Neural cell (in vitro differentiated cells): ENCODE results near the gene COG1. TPM values are rescaled to one million over a fixed set of nuclear protein-coding genes. Genes with fewer than 3 reads are reported as not detected.
A peak's percentile ranks its signal among the peaks of the same experiment; 100 is the strongest.

Source experiments
- H2AFZ ChIP-seq: fragments of 200-600, 300-800 bp; sonication (generic), shearing (Covaris generic); 2 replicates; pipeline ENCODE4 v1.6.0; 2014; ENCODE audit warnings: low read depth, mild to moderate bottlenecking, antibody characterized with exemption, low read length, moderate library complexity
- H3F3A ChIP-seq: fragments of 200-600 bp; shearing (Covaris generic); 2 replicates; pipeline ENCODE4 v1.6.1; 2016; ENCODE audit warnings: mild to moderate bottlenecking, moderate library complexity, mixed read lengths, antibody characterized with exemption, low read length; ENCODE audit not compliant: insufficient read depth, poor library complexity, severe bottlenecking
- H3K27ac ChIP-seq: fragments of 200-600, 300-800 bp; sonication (generic), shearing (Covaris generic); 2 replicates; pipeline ENCODE4 v1.5.1; 2014; ENCODE audit warnings: mild to moderate bottlenecking, low read length, moderate library complexity
- H3K27me3 ChIP-seq: fragments of 300-800, 200-600 bp; sonication (generic), shearing (Covaris generic); 2 replicates; pipeline ENCODE4 v1.6.0; 2014; ENCODE audit warnings: mild to moderate bottlenecking, low read depth, low read length, moderate library complexity; ENCODE audit not compliant: insufficient read depth
- H3K36me3 ChIP-seq: fragments of 300-800, 200-600 bp; sonication (generic), shearing (Covaris generic); 2 replicates; pipeline ENCODE4 v1.5.1; 2014; ENCODE audit warnings: mild to moderate bottlenecking, antibody characterized with exemption, low read length, moderate library complexity; ENCODE audit not compliant: insufficient read depth
- H3K4me2 ChIP-seq: fragments of 300-800, 200-600 bp; sonication (generic), shearing (Covaris generic); 2 replicates; pipeline ENCODE4 v1.6.0; 2014; ENCODE audit warnings: mild to moderate bottlenecking, low read length
- H3K4me3 ChIP-seq: fragments of 300-800, 200-600 bp; sonication (generic), shearing (Covaris generic); 2 replicates; pipeline ENCODE4 v1.5.1; 2014; ENCODE audit warnings: mild to moderate bottlenecking, low read length, moderate library complexity
- H3K79me2 ChIP-seq: fragments of 200-600 bp; shearing (Covaris generic); replicated peaks from 2 replicates; pipeline ENCODE4 v1.6.0; 2014; ENCODE audit warnings: mild to moderate bottlenecking, low read length, moderate library complexity; ENCODE audit not compliant: insufficient read depth
- H3K9ac ChIP-seq: fragments of 300-800, 200-600 bp; sonication (generic), shearing (Covaris generic); 2 replicates; pipeline ENCODE4 v1.6.1; 2016; ENCODE audit warnings: mild to moderate bottlenecking, low read length, mixed read lengths
- H3K9me2 ChIP-seq: fragments of 200-600 bp; shearing (Covaris generic); 2 replicates; pipeline ENCODE4 v1.6.1; 2016; ENCODE audit warnings: mild to moderate bottlenecking, low read length, mixed read lengths; ENCODE audit not compliant: insufficient read depth
- H3K9me3 ChIP-seq: fragments of 200-600, 300-800 bp; sonication (generic), shearing (Covaris generic); 2 replicates; pipeline ENCODE4 v1.6.1; 2016; ENCODE audit warnings: mild to moderate bottlenecking, mixed run types, low read length, moderate library complexity, mixed read lengths
- H4K20me1 ChIP-seq: fragments of 200-600 bp; shearing (Covaris generic); 2 replicates; pipeline ENCODE4 v1.6.1; 2016; ENCODE audit warnings: mild to moderate bottlenecking, mixed run types; ENCODE audit not compliant: insufficient read depth
- EP300 ChIP-seq: fragments of 450-650 bp; conservative IDR thresholded peaks from 2 replicates; pipeline ENCODE4 v1.6.1; 2014; ENCODE audit warnings: antibody characterized with exemption, mild to moderate bottlenecking, moderate library complexity; ENCODE audit not compliant: poor library complexity, severe bottlenecking
- EZH2 ChIP-seq: fragments of 200-600, 300-800 bp; shearing (Covaris generic), sonication (generic); IDR thresholded peaks from 2 replicates; pipeline ENCODE4 v1.6.1; 2014; ENCODE audit warnings: antibody characterized with exemption, low read length, borderline replicate concordance, mild to moderate bottlenecking; ENCODE audit not compliant: insufficient read depth, poor library complexity, severe bottlenecking
- MXI1 ChIP-seq: fragments of 450-650 bp; conservative IDR thresholded peaks from 2 replicates; pipeline ENCODE4 v1.6.1; 2014; ENCODE audit warnings: antibody characterized with exemption, mild to moderate bottlenecking; ENCODE audit not compliant: poor library complexity, severe bottlenecking
- POLR2AphosphoS5 ChIP-seq: IDR thresholded peaks from 2 replicates; pipeline ENCODE4 v1.6.1; 2012
- RAD21 ChIP-seq: fragments of 450-650 bp; conservative IDR thresholded peaks from 2 replicates; pipeline ENCODE4 v1.6.1; 2014; ENCODE audit warnings: antibody characterized with exemption, mild to moderate bottlenecking, moderate library complexity
- SMC3 ChIP-seq: fragments of 450-650 bp; conservative IDR thresholded peaks from 2 replicates; pipeline ENCODE4 v1.6.1; 2014; ENCODE audit warnings: antibody characterized with exemption, mild to moderate bottlenecking, moderate library complexity; ENCODE audit not compliant: poor library complexity
- TAF1 ChIP-seq: IDR thresholded peaks from 2 replicates; pipeline ENCODE4 v1.6.1; 2012; ENCODE audit warnings: low read depth
- polyA plus RNA-seq: library from polyadenylated mRNA; depleted of rRNA; stranded (reverse); fragments of >200 nt; gene quantifications from 2 replicates; pipeline ENCODE4 v1.2.3, GENCODE V29; 2014
- TF ChIP-seq, protein P1 (sequence below): IDR thresholded peaks from 2 replicates; pipeline ENCODE4 v1.6.1; 2012; ENCODE audit warnings: borderline replicate concordance

Gene COG1
- polyA plus RNA-seq, 1 donor from 2014 or later = 23.5 TPM

GRCh38 chr17:73166731-73167581 lies 25.9 kb upstream of the COG1 start:
- Histone ChIP-seq H4K20me1 (no peaks in the 10 kb centered on the region), H3K27me3 (peaks cover 57% of the 10 kb centered on the region), H3K27ac (no peak overlapping the region), H3F3A (no peaks in the 10 kb centered on the region), H3K9me3 (no peaks in the 10 kb centered on the region), H3K79me2 (no peaks in the 10 kb centered on the region), H3K4me2 (no peak overlapping the region), H3K4me3 (peak overlapping the region; percentile 81), H3K9ac (no peak overlapping the region), H3K36me3 (no peaks in the 10 kb centered on the region), H3K9me2 (no peaks in the 10 kb centered on the region), H2AFZ (no peak overlapping the region)
- TF ChIP-seq, protein P1, sequence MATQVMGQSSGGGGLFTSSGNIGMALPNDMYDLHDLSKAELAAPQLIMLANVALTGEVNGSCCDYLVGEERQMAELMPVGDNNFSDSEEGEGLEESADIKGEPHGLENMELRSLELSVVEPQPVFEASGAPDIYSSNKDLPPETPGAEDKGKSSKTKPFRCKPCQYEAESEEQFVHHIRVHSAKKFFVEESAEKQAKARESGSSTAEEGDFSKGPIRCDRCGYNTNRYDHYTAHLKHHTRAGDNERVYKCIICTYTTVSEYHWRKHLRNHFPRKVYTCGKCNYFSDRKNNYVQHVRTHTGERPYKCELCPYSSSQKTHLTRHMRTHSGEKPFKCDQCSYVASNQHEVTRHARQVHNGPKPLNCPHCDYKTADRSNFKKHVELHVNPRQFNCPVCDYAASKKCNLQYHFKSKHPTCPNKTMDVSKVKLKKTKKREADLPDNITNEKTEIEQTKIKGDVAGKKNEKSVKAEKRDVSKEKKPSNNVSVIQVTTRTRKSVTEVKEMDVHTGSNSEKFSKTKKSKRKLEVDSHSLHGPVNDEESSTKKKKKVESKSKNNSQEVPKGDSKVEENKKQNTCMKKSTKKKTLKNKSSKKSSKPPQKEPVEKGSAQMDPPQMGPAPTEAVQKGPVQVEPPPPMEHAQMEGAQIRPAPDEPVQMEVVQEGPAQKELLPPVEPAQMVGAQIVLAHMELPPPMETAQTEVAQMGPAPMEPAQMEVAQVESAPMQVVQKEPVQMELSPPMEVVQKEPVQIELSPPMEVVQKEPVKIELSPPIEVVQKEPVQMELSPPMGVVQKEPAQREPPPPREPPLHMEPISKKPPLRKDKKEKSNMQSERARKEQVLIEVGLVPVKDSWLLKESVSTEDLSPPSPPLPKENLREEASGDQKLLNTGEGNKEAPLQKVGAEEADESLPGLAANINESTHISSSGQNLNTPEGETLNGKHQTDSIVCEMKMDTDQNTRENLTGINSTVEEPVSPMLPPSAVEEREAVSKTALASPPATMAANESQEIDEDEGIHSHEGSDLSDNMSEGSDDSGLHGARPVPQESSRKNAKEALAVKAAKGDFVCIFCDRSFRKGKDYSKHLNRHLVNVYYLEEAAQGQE = no peak
- TF ChIP-seq RAD21 (no peak), EP300 (no peak)

GRCh38 chr17:73168667-73169066 lies 24.2 kb upstream of the COG1 start:
- Histone ChIP-seq H4K20me1 (no peaks in the 10 kb centered on the region), H3K9ac (no peak overlapping the region)
- TF ChIP-seq MXI1 = no peak

DNA sequence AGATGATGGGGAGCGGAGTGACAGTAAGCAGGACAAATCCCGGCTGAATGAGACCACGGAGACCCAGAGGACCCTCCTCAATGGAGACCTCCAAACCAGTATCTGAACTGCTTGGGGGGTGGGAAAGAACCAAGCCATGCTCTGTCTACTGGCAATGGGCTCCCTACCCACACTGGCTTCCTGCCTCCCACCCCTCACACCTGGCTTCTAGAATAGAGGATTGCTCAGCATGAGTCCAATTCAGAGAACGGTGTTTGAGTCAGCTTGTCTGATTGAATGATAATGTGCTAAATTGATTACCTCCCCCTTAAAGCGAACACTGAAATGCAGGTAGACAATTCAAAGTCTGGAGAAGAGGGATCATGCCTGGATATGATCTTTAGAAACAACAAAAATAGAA lies 22.5 kb upstream of the COG1 start:
- H4K20me1 ChIP-seq = no peaks in the 10 kb centered on the region
- H3F3A ChIP-seq = no peaks in the 10 kb centered on the region
- no peak overlapping the region for H2AFZ ChIP-seq
- H3K36me3 ChIP-seq = no peaks in the 10 kb centered on the region
- peaks cover 29% of the 10 kb centered on the region for H3K27me3 ChIP-seq
- H3K9me2 ChIP-seq = no peaks in the 10 kb centered on the region
- no peak overlapping the region for H3K27ac ChIP-seq
- H3K4me3 ChIP-seq = no peak overlapping the region
- no peaks in the 10 kb centered on the region for H3K79me2 ChIP-seq
- no peak overlapping the region for H3K9ac ChIP-seq
- no peaks in the 10 kb centered on the region for H3K9me3 ChIP-seq
- no peak overlapping the region for H3K4me2 ChIP-seq
- TF ChIP-seq EZH2 (no peak), EP300 (no peak), SMC3 (no peak), POLR2AphosphoS5 (no peak), TAF1 (no peak), MXI1 (no peak)
- TF ChIP-seq, protein P1 = no peak

More at GRCh38 chr17:73168667-73169066, 24.2 kb upstream of the COG1 start:
- Histone ChIP-seq H3K79me2 (no peaks in the 10 kb centered on the region), H3K4me2 (no peak overlapping the region), H3K9me3 (no peaks in the 10 kb centered on the region), H3F3A (no peaks in the 10 kb centered on the region), H3K4me3 (no peak overlapping the region), H3K9me2 (no peaks in the 10 kb centered on the region), H3K36me3 (no peaks in the 10 kb centered on the region), H2AFZ (no peak overlapping the region), H3K27me3 (peaks cover 46% of the 10 kb centered on the region), H3K27ac (no peak overlapping the region)
